Thyroid gland (tissue), 4 donors: ENCODE measurements around the gene GTSE1.

Source experiments
- POLR2A ChIP-seq, 2 donors: fragments of 450-650 bp; IDR thresholded peaks; one replicate each; pipeline ENCODE4 v1.6.1; 2017; ENCODE audit warnings: antibody characterized with exemption in 2 of 2, mild to moderate bottlenecking in 2 of 2, moderate library complexity in 1 of 2
- TF ChIP-seq, protein P1 (sequence below), 6 experiments: fragments of 200-600 bp in 3 of 6; fragments of 450-650 bp in 3 of 6; sonication (generic) in 3 of 6; IDR thresholded peaks; one replicate each; pipeline ENCODE4 v1.5.1; 2016 to 2019; ENCODE audit warnings: antibody characterized with exemption in 6 of 6, mild to moderate bottlenecking in 2 of 6, inconsistent platforms in 1 of 6, moderate library complexity in 1 of 6

GRCh38 chr22:46286941-46287872, 9.5 kb upstream of the GTSE1 start:
- TF ChIP-seq, protein P1, sequence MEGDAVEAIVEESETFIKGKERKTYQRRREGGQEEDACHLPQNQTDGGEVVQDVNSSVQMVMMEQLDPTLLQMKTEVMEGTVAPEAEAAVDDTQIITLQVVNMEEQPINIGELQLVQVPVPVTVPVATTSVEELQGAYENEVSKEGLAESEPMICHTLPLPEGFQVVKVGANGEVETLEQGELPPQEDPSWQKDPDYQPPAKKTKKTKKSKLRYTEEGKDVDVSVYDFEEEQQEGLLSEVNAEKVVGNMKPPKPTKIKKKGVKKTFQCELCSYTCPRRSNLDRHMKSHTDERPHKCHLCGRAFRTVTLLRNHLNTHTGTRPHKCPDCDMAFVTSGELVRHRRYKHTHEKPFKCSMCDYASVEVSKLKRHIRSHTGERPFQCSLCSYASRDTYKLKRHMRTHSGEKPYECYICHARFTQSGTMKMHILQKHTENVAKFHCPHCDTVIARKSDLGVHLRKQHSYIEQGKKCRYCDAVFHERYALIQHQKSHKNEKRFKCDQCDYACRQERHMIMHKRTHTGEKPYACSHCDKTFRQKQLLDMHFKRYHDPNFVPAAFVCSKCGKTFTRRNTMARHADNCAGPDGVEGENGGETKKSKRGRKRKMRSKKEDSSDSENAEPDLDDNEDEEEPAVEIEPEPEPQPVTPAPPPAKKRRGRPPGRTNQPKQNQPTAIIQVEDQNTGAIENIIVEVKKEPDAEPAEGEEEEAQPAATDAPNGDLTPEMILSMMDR (IDR thresholded peaks at IDR 0.05) = no peak
- no peak for TF ChIP-seq POLR2A (IDR thresholded peaks at IDR 0.05)
